H1 (cell line): ENCODE data around the gene MYO1D. TPM values are rescaled to one million over a fixed set of nuclear protein-coding genes. Genes with fewer than 3 reads are reported as not detected.

Source experiments
- CTCF ChIA-PET: fragments of 300-600 bp; sonication (Branson Sonifier 250); formaldehyde crosslinking; loops from one replicate; lab custom pipeline; 2021; ENCODE audit not compliant: partially characterized antibody; lab: Charles Lee
- POLR2A ChIA-PET: fragments of 300-600 bp; sonication (Branson Sonifier 250); formaldehyde crosslinking; loops from one replicate; lab custom pipeline; 2021; ENCODE audit warnings: inconsistent platforms; ENCODE audit not compliant: partially characterized antibody; lab: Charles Lee
- DNase-seq, 2 experiments: peaks; one replicate each; pipeline versions ENCODE4 v3.0.0 to v3.0.0-alpha.2; 2010 to 2022; ENCODE audit warnings: low spot score in 2 of 2, low read depth in 1 of 2, mixed read lengths in 1 of 2
- FAIRE-seq: peaks from 2 replicates; lab custom pipeline; 2011; peaks lifted over from hg19 to GRCh38; lab: Jason Lieb, UNC
- H2AFZ ChIP-seq: 2 replicates; pipeline ENCODE4 v1.8.1; 2012; ENCODE audit warnings: low read length, inconsistent platforms
- H2AK5ac ChIP-seq: 2 replicates; pipeline ENCODE4 v1.6.1; 2013; ENCODE audit warnings: low read depth, low read length
- H2BK120ac ChIP-seq: replicated peaks from 2 replicates; pipeline ENCODE3; 2013; ENCODE audit warnings: low read depth, low read length, inconsistent platforms
- H2BK12ac ChIP-seq: 2 replicates; pipeline ENCODE4 v1.6.1; 2013; ENCODE audit warnings: low read depth, low read length
- H2BK15ac ChIP-seq: 2 replicates; pipeline ENCODE4 v1.6.1; 2013; ENCODE audit warnings: low read length
- H2BK20ac ChIP-seq: 2 replicates; pipeline ENCODE4 v1.6.1; 2013; ENCODE audit warnings: low read length
- H2BK5ac ChIP-seq: 2 replicates; pipeline ENCODE4 v1.6.1; 2013; ENCODE audit warnings: low read depth, low read length
- H3K14ac ChIP-seq: 2 replicates; pipeline ENCODE4 v1.6.1; 2013; ENCODE audit warnings: inconsistent platforms; ENCODE audit not compliant: insufficient read length
- H3K18ac ChIP-seq: 2 replicates; pipeline ENCODE4 v1.6.1; 2013; ENCODE audit warnings: low read length; ENCODE audit errors: extremely low read depth
- H3K23ac ChIP-seq: 2 replicates; pipeline ENCODE4 v1.6.1; 2013; ENCODE audit warnings: inconsistent platforms; ENCODE audit not compliant: insufficient read length
- H3K23me2 ChIP-seq: 2 replicates; pipeline ENCODE4 v1.6.1; 2013; ENCODE audit warnings: low read depth, low read length
- H3K27ac ChIP-seq: 2 replicates; pipeline ENCODE4 v1.6.1; 2011; ENCODE audit warnings: low read depth, low read length, inconsistent platforms
- H3K27me3 ChIP-seq, 4 experiments: replicated peaks in 1 of 4; 1 replicate in 1 of 4; 2 replicates in 3 of 4; pipeline versions ENCODE4 v1.6.1 to v1.8.1; 2011 to 2013; ENCODE audit warnings: low read length in 3 of 4, mild to moderate bottlenecking in 3 of 4, inconsistent platforms in 2 of 4, mixed read lengths in 2 of 4, moderate library complexity in 1 of 4; ENCODE audit not compliant: control insufficient read depth in 3 of 4, insufficient read depth in 3 of 4; ENCODE audit errors: extremely low read depth in 1 of 4
- H3K36me3 ChIP-seq, 4 experiments: 2 replicates each; pipeline versions ENCODE4 v1.6.1 to v1.8.1; 2011 to 2013; ENCODE audit warnings: mild to moderate bottlenecking in 4 of 4, low read length in 3 of 4, moderate library complexity in 2 of 4, control low read depth in 1 of 4, inconsistent platforms in 1 of 4; ENCODE audit not compliant: insufficient read depth in 4 of 4, control insufficient read depth in 2 of 4
- H3K4ac ChIP-seq: replicated peaks from 2 replicates; pipeline ENCODE3; 2013; ENCODE audit warnings: low read length, low read depth, mixed read lengths, inconsistent platforms; ENCODE audit not compliant: insufficient read length
- H3K4me1 ChIP-seq, 4 experiments: replicated peaks in 1 of 4; 1 replicate in 1 of 4; 2 replicates in 3 of 4; pipeline versions ENCODE4 v1.6.1 to v1.8.1; 2011 to 2013; ENCODE audit warnings: low read length in 3 of 4, inconsistent platforms in 2 of 4, mixed read lengths in 1 of 4; ENCODE audit not compliant: insufficient read depth in 4 of 4, control insufficient read depth in 3 of 4
- H3K4me2 ChIP-seq, 2 experiments: 2 replicates each; pipeline versions ENCODE4 v1.6.1 to v1.8.1; 2011 to 2013; ENCODE audit warnings: low read depth in 2 of 2, low read length in 2 of 2, control low read depth in 1 of 2, inconsistent platforms in 1 of 2, mild to moderate bottlenecking in 1 of 2; ENCODE audit not compliant: insufficient read depth in 1 of 2
- H3K4me3 ChIP-seq, 4 experiments: fragments of 200-600, 300-600 bp in 1 of 4; sonication (generic), shearing (Covaris generic), sonication (Bioruptor Twin) in 1 of 4; 2 replicates each; pipeline versions ENCODE4 v1.5.1 to v1.8.1; 2011 to 2016; ENCODE audit warnings: low read length in 4 of 4, low read depth in 3 of 4, control low read depth in 2 of 4, inconsistent platforms in 2 of 4, mild to moderate bottlenecking in 2 of 4, mixed read lengths in 1 of 4, moderate library complexity in 1 of 4; ENCODE audit not compliant: insufficient read depth in 2 of 4; ENCODE audit errors: extremely low read depth in 1 of 4
- H3K56ac ChIP-seq: replicated peaks from 2 replicates; pipeline ENCODE3; 2013; ENCODE audit warnings: low read depth, mild to moderate bottlenecking, mixed read lengths, low read length, inconsistent platforms; ENCODE audit not compliant: insufficient read length
- H3K79me1 ChIP-seq: 2 replicates; pipeline ENCODE4 v1.6.1; 2013; ENCODE audit warnings: low read depth, low read length, control low read depth
- H3K79me2 ChIP-seq, 2 experiments: 2 replicates each; pipeline versions ENCODE4 v1.6.1 to v1.8.1; 2012 to 2013; ENCODE audit warnings: low read length in 2 of 2, mild to moderate bottlenecking in 2 of 2, inconsistent platforms in 1 of 2; ENCODE audit not compliant: insufficient read depth in 2 of 2, control insufficient read depth in 1 of 2
- H3K9ac ChIP-seq, 4 experiments: replicated peaks in 1 of 4; 1 replicate in 1 of 4; 2 replicates in 3 of 4; pipeline versions ENCODE4 v1.6.1 to v1.8.1; 2011 to 2013; ENCODE audit warnings: low read depth in 3 of 4, low read length in 3 of 4, control low read depth in 2 of 4, mild to moderate bottlenecking in 2 of 4, moderate library complexity in 2 of 4, inconsistent platforms in 1 of 4; ENCODE audit errors: extremely low read depth in 1 of 4
- H3K9me3 ChIP-seq, 2 experiments: 2 replicates each; pipeline versions ENCODE4 v1.6.1 to v1.8.1; 2012 to 2013; ENCODE audit warnings: mild to moderate bottlenecking in 2 of 2, moderate library complexity in 2 of 2, control low read depth in 1 of 2, inconsistent platforms in 1 of 2, low read depth in 1 of 2, low read length in 1 of 2, mixed read lengths in 1 of 2; ENCODE audit not compliant: insufficient read depth in 2 of 2
- H4K20me1 ChIP-seq, 2 experiments: replicated peaks in 1 of 2; 2 replicates each; pipeline versions ENCODE3 to v1.8.1; 2011 to 2013; ENCODE audit warnings: inconsistent platforms in 2 of 2, low read length in 2 of 2, mild to moderate bottlenecking in 1 of 2; ENCODE audit not compliant: insufficient read depth in 2 of 2, control insufficient read depth in 1 of 2
- H4K5ac ChIP-seq: 2 replicates; pipeline ENCODE4 v1.6.1; 2013; ENCODE audit warnings: low read length, low read depth, mixed read lengths, inconsistent platforms; ENCODE audit not compliant: insufficient read length
- H4K8ac ChIP-seq: 2 replicates; pipeline ENCODE4 v1.8.0; 2013; ENCODE audit warnings: mild to moderate bottlenecking, moderate library complexity, low read length, inconsistent platforms; ENCODE audit not compliant: insufficient read depth; ENCODE audit errors: extremely low read depth
- H4K91ac ChIP-seq: replicated peaks from 2 replicates; pipeline ENCODE3; 2013; ENCODE audit warnings: low read length, mixed read lengths, inconsistent platforms; ENCODE audit not compliant: insufficient read length
- EP300 ChIP-seq, 2 experiments: IDR thresholded peaks; 1 replicate in 1 of 2; 2 replicates in 1 of 2; pipeline ENCODE4 v1.6.1; 2011 to 2012; ENCODE audit warnings: low read depth in 2 of 2, low read length in 2 of 2, mild to moderate bottlenecking in 2 of 2, borderline replicate concordance in 1 of 2, inconsistent platforms in 1 of 2, moderate library complexity in 1 of 2
- WGBS, 2 experiments: shearing (Covaris generic) in 1 of 2; methylation state at CpG; one replicate each; pipeline versions ENCODE4 v1.1.6 to v1.1.7; 2013 to 2015; ENCODE audit warnings: low lambda C conversion rate in 2 of 2, mixed read lengths in 2 of 2, inconsistent platforms in 1 of 2, low coverage in 1 of 2, missing lambda C conversion rate in 1 of 2; ENCODE audit not compliant: insufficient replicate concordance in 2 of 2, insufficient coverage in 1 of 2, insufficient read length in 1 of 2; ENCODE audit errors: extremely low coverage in 1 of 2, missing lambda C conversion rate in 1 of 2; 5-methylcytosine and 5-hydroxymethylcytosine counted together
- polyA plus RNA-seq, 7 experiments: library from polyadenylated mRNA; depleted of rRNA in 3 of 7; stranded (reverse) in 5 of 7; unstranded in 2 of 7; fragments of >200 nt in 5 of 7; fragments of 200-250 nt in 2 of 7; gene quantifications; 1 replicate in 5 of 7; 2 replicates in 1 of 7; 4 replicates in 1 of 7; pipeline versions ENCODE4 v1.2.1 to v1.2.3, GENCODE V29; 2011 to 2013; ENCODE audit warnings: missing spikeins in 2 of 7, mixed read lengths in 2 of 7
- total RNA-seq: library from RNA; stranded (reverse); fragmentation: NEBNext Ultra II Directional; extraction: Animal tissue kit (Norgen Biotek cat#: 25700); gene quantifications from 2 replicates; pipeline ENCODE4 v1.2.1, GENCODE V29; 2021

Gene MYO1D
- total and polyA plus RNA-seq, 2 of the 8 experiments (the other 6 are each of a cell fraction or from before 2014, with no cell fraction given), result 6.5 to 25.4 TPM

- H3K27me3 ChIP-seq, result no peaks in the 10 kb centered on the region
- H2BK20ac ChIP-seq, result no peak overlapping the region
- no peak overlapping the region for H3K4ac ChIP-seq
- H2BK12ac ChIP-seq, result no peak overlapping the region
- no peak overlapping the region for H4K5ac ChIP-seq
- H3K79me1 ChIP-seq, result no peaks in the 10 kb centered on the region
- no peak overlapping the region for H3K27ac ChIP-seq
- no peak overlapping the region for H3K14ac ChIP-seq
- no peaks in the 10 kb centered on the region for H3K9me3 ChIP-seq
- peaks cover 3% of the 10 kb centered on the region; the same call in 1 of the 2 replicates for H3K23me2 ChIP-seq
- H2BK5ac ChIP-seq, result no peak overlapping the region
- H2AFZ ChIP-seq, result no peak overlapping the region
- FAIRE-seq, result no peak
- no peak overlapping the region for H2BK120ac ChIP-seq
- no peaks in the 10 kb centered on the region for H3K79me2 ChIP-seq
- no peak overlapping the region for H4K8ac ChIP-seq
- no peak overlapping the region for H3K56ac ChIP-seq
- no peak overlapping the region for H2BK15ac ChIP-seq
- no peak overlapping the region for H2AK5ac ChIP-seq
- H3K4me3 ChIP-seq, result no peak overlapping the region
- no peak for DNase-seq
- no peak overlapping the region for H3K4me2 ChIP-seq
- ChIA-PET CTCF (interaction anchor here (1.2 kb wide), 1 partner anchor 69 kb away, joined by 3 read pairs; no protein-coding TSS in a partner anchor), POLR2A (no interaction called here)
- 82% methylated on average over 3 of the region's 3 CpGs; no CpG with 5 or more reads in 1 of the 2 experiments for WGBS, 2 experiments
- H3K36me3 ChIP-seq, result no peaks in the 10 kb centered on the region
- no peak overlapping the region for H4K91ac ChIP-seq
- H3K9ac ChIP-seq, result no peak overlapping the region
- no peak overlapping the region for H3K18ac ChIP-seq
- peaks cover 0 to 5% (median 1%) of the 10 kb centered on the region in 4 experiments; a peak in 2 of 7 replicates for H3K4me1 ChIP-seq
- TF ChIP-seq EP300 (IDR thresholded peaks at IDR 0.05; ENCODE audit: borderline replicate concordance in 1 of 2, low read depth in 2 of 2, low read length in 2 of 2), result no peak
- no peaks in the 10 kb centered on the region for H4K20me1 ChIP-seq
- no peak overlapping the region for H3K23ac ChIP-seq
These were observed 323.8 kb downstream of the MYO1D start for GRCh38 chr17:32553168-32553567.
